CD14-positive monocyte (primary cell): ENCODE data around the gene VEPH1. TPM values are rescaled to one million over a fixed set of nuclear protein-coding genes. Genes with fewer than 3 reads are reported as not detected.

ENCODE experiments used
- DNase-seq, 3 donors: peaks; one replicate each; pipeline ENCODE4 v3.0.0-alpha.2; 2011 to 2022
- H2AFZ ChIP-seq: 2 replicates; pipeline ENCODE4 v1.6.0; 2012; ENCODE audit warnings: mild to moderate bottlenecking, low read depth, low read length, inconsistent platforms; ENCODE audit not compliant: insufficient read depth, poor library complexity, severe bottlenecking
- H3K27ac ChIP-seq, 2 donors: 1 replicate in 1 of 2; 2 replicates in 1 of 2; pipeline ENCODE4 v1.5.1; 2012 to 2013; ENCODE audit warnings: low read length in 2 of 2, control low read depth in 1 of 2, inconsistent platforms in 1 of 2, low read depth in 1 of 2, mild to moderate bottlenecking in 1 of 2
- H3K27me3 ChIP-seq, 2 donors: one replicate each; pipeline versions ENCODE4 v1.6.0 to v1.6.1; 2011 to 2013; ENCODE audit warnings: low read length in 2 of 2; ENCODE audit not compliant: control insufficient read depth in 2 of 2, insufficient read depth in 2 of 2
- H3K36me3 ChIP-seq, 2 donors: replicated peaks in 1 of 2; 1 replicate in 1 of 2; 2 replicates in 1 of 2; pipeline versions ENCODE4 v1.5.1 to v1.6.1; 2012 to 2013; ENCODE audit warnings: low read length in 2 of 2, control low read depth in 1 of 2, inconsistent platforms in 1 of 2, mild to moderate bottlenecking in 1 of 2; ENCODE audit not compliant: insufficient read depth in 2 of 2, control insufficient read depth in 1 of 2
- H3K4me1 ChIP-seq, 2 donors: 1 replicate in 1 of 2; 2 replicates in 1 of 2; pipeline versions ENCODE4 v1.5.1 to v1.6.1; 2012 to 2013; ENCODE audit warnings: low read length in 2 of 2, control low read depth in 1 of 2, inconsistent platforms in 1 of 2, mild to moderate bottlenecking in 1 of 2, moderate library complexity in 1 of 2; ENCODE audit not compliant: insufficient read depth in 2 of 2, control insufficient read depth in 1 of 2
- H3K4me2 ChIP-seq: replicated peaks from 2 replicates; pipeline ENCODE3; 2012; ENCODE audit warnings: low read length, moderate library complexity, mild to moderate bottlenecking; ENCODE audit not compliant: poor library complexity, severe bottlenecking; ENCODE audit errors: extremely low read depth
- H3K4me3 ChIP-seq, 3 experiments: fragments of 200-600 bp in 1 of 3; sonication (generic) in 1 of 3; replicated peaks in 1 of 3; 1 replicate in 2 of 3; 2 replicates in 1 of 3; pipeline ENCODE4 v1.5.1; 2011 to 2013; ENCODE audit warnings: low read length in 3 of 3, mild to moderate bottlenecking in 3 of 3, control low read depth in 2 of 3, low read depth in 2 of 3, inconsistent platforms in 1 of 3, moderate library complexity in 1 of 3
- H3K79me2 ChIP-seq: 2 replicates; pipeline ENCODE4 v1.6.0; 2012; ENCODE audit warnings: mild to moderate bottlenecking, control low read depth, inconsistent platforms, low read length, moderate library complexity; ENCODE audit not compliant: insufficient read depth
- H3K9ac ChIP-seq: 2 replicates; pipeline ENCODE4 v1.6.0; 2017; ENCODE audit warnings: low read length, mild to moderate bottlenecking; ENCODE audit not compliant: insufficient read depth, poor library complexity, severe bottlenecking
- H3K9me3 ChIP-seq, 2 donors: replicated peaks in 1 of 2; 1 replicate in 1 of 2; 2 replicates in 1 of 2; pipeline versions ENCODE4 v1.5.1 to v1.6.1; 2012 to 2013; ENCODE audit warnings: low read length in 2 of 2, control low read depth in 1 of 2; ENCODE audit not compliant: control insufficient read depth in 1 of 2, insufficient read depth in 1 of 2
- H4K20me1 ChIP-seq: 2 replicates; pipeline ENCODE4 v1.6.0; 2012; ENCODE audit warnings: mild to moderate bottlenecking, low read length, control low read depth, moderate library complexity; ENCODE audit not compliant: insufficient read depth
- H3K27ac Mint-ChIP-seq, 7 donors: one replicate each; pipeline ENCODE4 v1.8.0; 2020; ENCODE audit warnings: mild to moderate bottlenecking in 7 of 7, mixed read lengths in 7 of 7, moderate library complexity in 6 of 7, inconsistent platforms in 2 of 7
- H3K27me3 Mint-ChIP-seq, 3 donors: one replicate each; pipeline ENCODE4 v1.8.0; 2021 to 2022; ENCODE audit warnings: low read depth in 3 of 3, mild to moderate bottlenecking in 3 of 3, mixed read lengths in 3 of 3, moderate library complexity in 3 of 3, inconsistent platforms in 1 of 3
- H3K36me3 Mint-ChIP-seq, 2 donors: one replicate each; pipeline ENCODE4 v1.8.0; 2020; ENCODE audit warnings: mixed read lengths in 2 of 2, inconsistent platforms in 1 of 2, mild to moderate bottlenecking in 1 of 2
- H3K4me1 Mint-ChIP-seq: one replicate; pipeline ENCODE4 v1.8.0; 2020; ENCODE audit warnings: mild to moderate bottlenecking, mixed read lengths
- H3K4me3 Mint-ChIP-seq, 2 donors: one replicate each; pipeline ENCODE4 v1.8.0; 2020; ENCODE audit warnings: mild to moderate bottlenecking in 2 of 2, mixed read lengths in 2 of 2, moderate library complexity in 1 of 2
- H3K9me3 Mint-ChIP-seq, 7 donors: one replicate each; pipeline ENCODE4 v1.8.0; 2020 to 2022; ENCODE audit warnings: mixed read lengths in 7 of 7, mild to moderate bottlenecking in 6 of 7, moderate library complexity in 6 of 7, inconsistent platforms in 2 of 7
- CTCF ChIP-seq: fragments of 200-600 bp; IDR thresholded peaks from one replicate; pipeline ENCODE4 v1.8.0; 2022; ENCODE audit warnings: antibody characterized with exemption, mild to moderate bottlenecking
- WGBS: methylation state at CpG from one replicate; pipeline ENCODE4 v1.1.5; 2013; ENCODE audit warnings: missing lambda C conversion rate; ENCODE audit not compliant: insufficient coverage; 5-methylcytosine and 5-hydroxymethylcytosine counted together
- intact Hi-C, 2 donors: fragments of 100-400 bp; cut with micrococcal nuclease; formaldehyde crosslinking; loops; one replicate each; pipeline versions ENCODE4 v1.15.0 to v1.15.1; 2023
- polyA plus RNA-seq, 3 donors: library from polyadenylated mRNA; depleted of rRNA in 1 of 3; unstranded in 2 of 3; stranded (reverse) in 1 of 3; fragments of 300-500 nt in 2 of 3; fragments of >200 nt in 1 of 3; fragmentation: Illumina TruSeq in 2 of 3; gene quantifications; 1 replicate in 2 of 3; 2 replicates in 1 of 3; pipeline ENCODE4 v1.2.3, GENCODE V29; 2012 to 2021

VEPH1 gene
- polyA plus RNA-seq, 3 donors = 0.44 TPM; not detected in 2

GRCh38 chr3:157508461-157508860 is 5.2 kb upstream of the VEPH1 start:
- Histone ChIP-seq H3K27me3 (no peaks in the 10 kb centered on the region), H2AFZ (no peak overlapping the region), H3K79me2 (no peaks in the 10 kb centered on the region), H3K36me3 (no peaks in the 10 kb centered on the region), H3K9ac (no peak overlapping the region), H3K4me3 (no peak overlapping the region), H4K20me1 (no peaks in the 10 kb centered on the region), H3K9me3 (no peaks in the 10 kb centered on the region), H3K4me1 (no peaks in the 10 kb centered on the region), H3K27ac (no peak overlapping the region), H3K4me2 (no peak overlapping the region)
- intact Hi-C loops = no loop called here
- H3K27me3 Mint-ChIP-seq = peaks cover 0 to 3% (median 2%) of the 10 kb centered on the region in 3 donors
- H3K36me3 Mint-ChIP-seq = no peaks in the 10 kb centered on the region
- H3K9me3 Mint-ChIP-seq = peaks cover 0 to 3% (median 0%) of the 10 kb centered on the region in 7 donors
- 36% methylated on average over 1 of the region's 1 CpG for WGBS
- H3K4me1 Mint-ChIP-seq = no peaks in the 10 kb centered on the region
- H3K4me3 Mint-ChIP-seq = no peak overlapping the region
- no peak for TF ChIP-seq CTCF
- no peak overlapping the region for H3K27ac Mint-ChIP-seq
- DNase-seq = no peak

- Histone ChIP-seq H3K79me2 (no peaks in the 10 kb centered on the region), H3K4me1 (peaks cover 5 to 7% of the 10 kb centered on the region in 2 donors), H2AFZ (no peak overlapping the region), H3K27ac (no peak overlapping the region), H3K36me3 (no peaks in the 10 kb centered on the region), H4K20me1 (no peaks in the 10 kb centered on the region), H3K4me3 (no peak overlapping the region), H3K9ac (no peak overlapping the region), H3K4me2 (no peak overlapping the region), H3K9me3 (no peaks in the 10 kb centered on the region), H3K27me3 (peaks cover 27% of the 10 kb centered on the region in 2 donors)
- no peak for DNase-seq
- Mint-ChIP-seq H3K4me1 (peaks cover 15% of the 10 kb centered on the region), H3K36me3 (no peaks in the 10 kb centered on the region), H3K4me3 (no peak overlapping the region), H3K27ac (no peak overlapping the region), H3K27me3 (peaks cover 25 to 37% (median 28%) of the 10 kb centered on the region in 3 donors), H3K9me3 (peaks cover 0 to 3% (median 0%) of the 10 kb centered on the region in 7 donors)
- TF ChIP-seq CTCF = no peak
- intact Hi-C loops = no loop called here
- 100% methylated on average over 1 of the region's 4 CpGs for WGBS
These were observed 1.4 kb downstream of the VEPH1 start for GRCh38 chr3:157501863-157502262.
